ENCODE results near the gene ZNF777. TPM values are rescaled to one million over a fixed set of nuclear protein-coding genes. Genes with fewer than 3 reads are reported as not detected.
"Not testable (repeated sequence)": the region's sequence is repeated elsewhere in the genome, so short reads cannot be mapped to it uniquely, and the experiment has no call there.

Gene ZNF777
- polyA plus RNA-seq (ENCODE audit: insufficient read length): 11.2 TPM

- DNase-seq: peak; percentile 86
Observed at GRCh38 chr7:149460493-149461277, at the start of gene ZNF777. Gene ZNF777 (minus strand): TSS chr7:149461062. CDS start chr7:149456022, 5,040 bp downstream.

GRCh38 chr7:149510248-149510647, 49.4 kb upstream of the ZNF777 start:
- DNase-seq: no peak

DNA sequence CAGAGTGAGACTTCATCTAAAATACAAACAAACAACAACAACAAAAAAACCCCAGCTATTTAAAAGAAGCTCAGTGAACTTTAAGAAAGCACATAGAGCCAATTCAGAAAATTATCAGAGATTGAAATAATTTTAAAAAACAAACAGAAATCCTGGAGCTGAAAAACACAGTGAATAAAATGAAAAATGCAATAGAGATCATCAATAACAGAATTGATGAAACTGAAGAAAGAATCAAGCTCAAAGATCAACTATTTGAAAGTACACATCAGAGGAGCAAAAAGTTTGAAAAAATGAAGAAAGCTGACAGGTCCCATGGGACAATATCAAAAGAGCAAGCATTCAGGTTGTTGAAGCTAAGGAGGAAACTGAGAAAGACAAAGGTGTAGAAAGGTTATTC, 48.9 kb upstream of the ZNF777 start:
- DNase-seq: no peak

DNA sequence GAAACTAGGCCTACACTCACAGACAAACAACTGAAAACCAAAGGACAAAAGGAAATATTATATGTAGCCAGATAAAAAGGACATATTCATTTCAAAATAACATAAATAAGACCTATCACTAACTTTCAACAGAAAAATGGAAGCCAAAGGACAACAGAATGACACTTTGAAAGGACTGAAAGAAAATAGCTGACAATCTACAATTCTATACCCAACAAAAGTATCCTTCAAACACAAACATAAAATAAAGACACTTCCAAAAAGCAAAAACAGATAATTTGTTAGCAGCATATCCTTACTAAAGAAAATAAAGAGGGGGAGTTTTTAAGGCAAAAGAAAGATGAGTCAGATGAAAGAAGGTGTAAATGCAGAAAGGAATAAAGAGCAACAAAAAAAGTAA, 44.7 kb upstream of the ZNF777 start:
- no peak for DNase-seq

GRCh38 chr7:149501651-149502050, 40.8 kb upstream of the ZNF777 start:
- DNase-seq: no peak

DNA sequence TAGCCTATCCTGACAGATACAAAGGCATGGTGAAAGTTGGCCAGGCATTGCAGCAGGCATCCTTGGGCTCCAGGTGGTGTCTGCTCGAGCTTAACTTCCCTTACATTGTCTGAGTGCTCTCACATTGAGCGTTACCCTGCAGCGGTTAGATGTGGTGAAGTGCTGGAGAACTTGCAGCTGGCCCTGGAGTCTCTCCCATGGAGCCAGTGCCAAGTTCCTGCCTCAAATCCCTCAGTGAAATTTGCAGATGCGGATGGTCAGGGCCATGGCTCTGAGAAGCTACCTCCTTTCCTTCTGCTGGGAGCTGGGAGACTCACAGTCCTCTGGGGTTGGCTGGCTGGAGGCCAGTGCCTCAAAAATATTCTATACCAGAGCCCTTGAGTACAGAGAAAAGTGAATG, 40.0 kb upstream of the ZNF777 start:
- DNase-seq: no peak

GRCh38 chr7:149500201-149500600, 39.3 kb upstream of the ZNF777 start:
- DNase-seq: no peak

- DNase-seq: no peak
Observed at GRCh38 chr7:149498811-149499210, 37.9 kb upstream of the ZNF777 start.

DNA sequence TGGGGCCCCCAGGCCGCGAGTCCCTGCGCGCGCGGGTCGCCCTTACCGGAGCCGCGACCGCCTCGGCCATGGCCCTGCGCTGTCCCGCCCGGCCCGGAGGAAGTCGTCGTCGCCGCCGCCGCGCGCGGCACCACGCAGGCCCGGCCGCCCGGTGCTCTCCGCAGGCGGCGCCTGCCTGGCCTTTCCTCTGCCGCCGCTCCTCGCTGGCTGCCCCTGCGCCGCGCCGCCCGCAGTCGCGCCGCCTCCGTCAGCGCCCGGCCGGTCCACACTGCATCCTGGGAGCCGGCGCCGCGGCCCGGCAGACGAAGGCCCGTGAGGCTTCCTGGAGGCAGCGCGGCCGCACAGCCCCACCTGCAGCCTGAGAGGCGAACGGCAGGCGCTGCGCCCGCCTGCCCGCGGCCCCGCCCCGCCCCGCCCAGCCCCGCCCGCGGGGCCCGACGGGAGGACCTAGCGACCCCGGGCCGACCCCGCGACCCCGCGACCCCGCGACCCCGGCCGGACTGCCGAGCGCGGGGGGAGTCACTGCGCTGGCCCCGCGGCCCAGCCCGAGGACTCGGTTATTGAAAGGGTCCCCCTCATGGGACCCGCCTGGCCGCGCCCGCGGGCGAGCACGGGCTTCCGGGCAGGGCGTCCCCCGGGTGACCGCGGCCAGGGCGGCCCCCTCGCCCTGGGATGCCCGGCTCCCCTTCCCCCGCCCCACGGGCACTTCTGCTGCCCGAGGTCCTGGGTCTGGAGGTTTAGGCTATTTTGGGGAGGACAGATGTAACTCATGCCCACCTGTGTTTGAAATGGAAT, 36.8 kb upstream of the ZNF777 start, which contains the start of gene ZNF746:
Gene ZNF746, minus strand, starts transcription at position 343 of the 795 bp plus-strand sequence. Its CDS starts 273 bp downstream, at position 70.
- peak; percentile 77 for DNase-seq

DNA sequence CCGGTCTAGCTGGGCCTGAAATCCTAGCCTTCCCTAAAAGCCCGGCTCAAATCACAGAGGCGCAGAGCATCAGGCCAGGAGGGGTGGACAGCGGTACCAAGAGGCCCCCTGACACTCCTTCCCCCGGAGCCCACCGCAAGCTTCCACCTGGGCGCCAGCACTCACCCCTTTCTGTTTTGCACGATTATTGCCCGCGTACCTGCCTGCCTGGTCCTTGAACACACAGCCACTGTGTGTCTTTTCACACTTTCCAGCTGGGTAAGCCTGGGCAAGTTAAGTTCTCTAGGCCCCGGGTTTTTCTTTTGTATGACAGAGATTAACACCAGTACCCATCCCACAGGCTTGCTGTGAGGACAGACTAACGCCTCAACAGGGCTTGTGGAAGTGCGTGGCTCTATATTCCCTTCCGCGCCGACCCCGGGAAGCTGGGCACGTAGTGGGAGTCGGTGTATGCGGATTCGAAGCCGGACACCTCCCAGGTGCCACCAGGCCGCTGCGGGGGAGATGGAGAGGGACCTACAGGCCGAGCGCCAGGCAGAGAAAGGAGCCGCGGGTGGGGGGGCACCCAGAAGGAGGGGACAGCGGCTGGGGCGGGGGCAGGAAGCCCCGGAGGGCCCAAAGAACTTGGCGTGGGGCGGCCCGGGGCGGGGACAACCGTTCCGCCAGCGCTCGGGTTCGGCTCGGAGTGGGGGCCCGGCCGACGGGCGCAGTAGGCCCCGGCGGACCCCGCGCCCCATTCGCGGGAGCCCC, 36.0 kb upstream of the ZNF777 start:
- peak; percentile 39 for DNase-seq

- peak; percentile 77 for DNase-seq
Observed at GRCh38 chr7:149495785-149496641, 35.2 kb upstream of the ZNF777 start.

GRCh38 chr7:149494738-149495368, 34.0 kb upstream of the ZNF777 start:
- DNase-seq: no peak

DNA sequence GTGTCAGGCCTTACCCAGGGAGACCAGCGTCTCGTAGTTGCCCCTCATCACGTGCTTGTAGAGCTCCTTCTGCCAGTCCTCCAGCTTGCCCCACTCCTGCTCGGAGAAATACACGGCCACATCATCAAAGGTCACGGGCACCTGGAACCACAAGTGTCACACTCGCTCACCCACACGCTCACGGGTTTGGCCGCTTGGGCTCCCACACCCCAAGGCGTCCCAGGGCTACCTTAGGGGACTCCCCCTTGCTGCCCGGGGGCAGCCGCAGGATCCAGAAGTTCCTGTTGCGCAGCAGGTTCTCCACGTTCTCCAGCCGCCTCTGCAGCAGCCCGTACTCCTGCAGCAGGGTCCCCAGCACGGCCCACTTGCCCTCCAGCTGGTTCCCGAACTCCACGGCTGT, 33.1 kb upstream of the ZNF777 start:
- not testable (repeated sequence) for DNase-seq

GRCh38 chr7:149493366-149493765, 32.5 kb upstream of the ZNF777 start:
- no peak for DNase-seq

- no peak for DNase-seq
Observed at GRCh38 chr7:149490083-149490760, 29.4 kb upstream of the ZNF777 start.

DNA sequence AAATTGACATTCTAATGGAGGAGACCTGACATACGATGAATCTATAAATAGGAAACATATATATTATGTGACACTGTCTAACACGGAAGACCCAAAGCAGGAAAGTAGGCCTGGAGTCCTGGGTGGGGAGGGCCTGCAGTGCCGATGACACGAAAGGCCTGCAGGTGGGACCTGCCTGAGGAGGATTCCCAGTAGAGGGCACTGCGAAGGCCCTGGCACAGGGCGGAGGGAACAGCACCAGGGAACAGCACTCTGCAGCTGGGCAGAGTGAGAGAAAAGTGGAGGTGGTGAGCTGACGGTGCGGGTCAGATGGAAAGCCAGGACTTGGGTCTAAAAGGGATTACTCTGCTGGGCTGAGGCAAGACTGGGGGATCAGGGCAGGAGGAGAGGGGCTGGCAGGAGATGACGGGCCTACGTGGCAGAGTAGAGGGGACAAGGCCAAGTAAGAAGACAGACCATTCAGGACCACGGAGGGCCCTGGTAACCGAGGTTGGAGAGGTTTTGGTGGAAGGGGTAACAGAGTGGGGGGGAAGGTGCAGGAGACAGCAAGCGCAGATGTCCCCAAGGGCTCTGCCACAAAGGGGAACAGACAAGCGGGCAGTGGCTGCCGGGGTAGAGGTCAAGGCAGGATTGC, 28.6 kb upstream of the ZNF777 start:
- no peak for DNase-seq

- no peak for DNase-seq
Observed at GRCh38 chr7:149479568-149479967, 18.7 kb upstream of the ZNF777 start.

- DNase-seq: no peak
Observed at GRCh38 chr7:149478754-149479153, 17.9 kb upstream of the ZNF777 start.

DNA sequence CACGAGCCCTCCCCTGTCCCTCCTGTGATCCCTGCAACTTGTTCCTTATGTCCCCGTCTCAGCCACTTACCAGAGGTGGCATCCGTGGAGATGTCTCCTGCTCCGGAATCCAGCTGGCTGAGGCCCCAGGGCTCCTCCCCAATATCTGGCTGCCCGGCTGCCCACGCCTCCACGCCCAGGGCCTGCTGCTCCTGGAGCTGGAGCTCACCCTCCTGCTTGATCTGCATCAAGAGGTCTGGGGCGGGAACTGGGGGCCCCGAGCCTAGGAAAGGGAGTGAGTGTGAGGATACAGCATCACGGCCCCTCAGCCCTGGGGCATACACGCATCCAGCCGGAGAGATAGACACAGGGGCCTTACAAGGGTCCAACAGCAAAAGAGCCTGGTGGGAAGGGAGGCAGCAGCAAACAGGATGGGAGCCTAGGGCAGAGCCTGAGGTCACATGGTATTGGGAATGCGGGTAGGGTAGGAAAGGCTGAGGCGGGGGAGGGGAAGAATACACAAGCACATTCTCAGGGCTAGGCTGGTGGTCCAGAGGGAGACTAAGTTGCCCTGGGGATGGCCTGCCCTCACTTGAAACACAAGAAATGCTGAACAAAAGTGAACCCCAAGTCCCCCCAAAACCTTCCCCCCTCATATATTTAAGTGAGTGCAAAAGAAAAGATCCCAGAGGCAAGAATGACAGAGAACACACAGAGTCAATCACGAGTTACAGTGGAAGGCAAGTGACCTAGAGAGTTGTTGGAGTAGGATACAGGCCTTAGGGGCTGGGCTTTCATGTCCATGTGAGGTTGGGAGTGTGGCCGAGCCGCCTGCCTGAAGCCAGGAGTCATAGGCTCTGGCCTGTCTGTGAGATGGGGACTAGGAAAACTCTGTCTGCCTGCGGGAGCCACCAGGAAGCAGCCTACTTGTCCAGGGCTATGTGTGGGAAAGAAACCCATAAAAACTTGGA, 16.9 kb upstream of the ZNF777 start:
- no peak for DNase-seq
